NCI-H1694 (cell line): ENCODE results near the gene ASCL5.

Source experiments
- DNase-seq: peaks from one replicate; lab custom pipeline; 2025; lab: John Stamatoyannopoulos, UW

Gene ASCL5

DNA sequence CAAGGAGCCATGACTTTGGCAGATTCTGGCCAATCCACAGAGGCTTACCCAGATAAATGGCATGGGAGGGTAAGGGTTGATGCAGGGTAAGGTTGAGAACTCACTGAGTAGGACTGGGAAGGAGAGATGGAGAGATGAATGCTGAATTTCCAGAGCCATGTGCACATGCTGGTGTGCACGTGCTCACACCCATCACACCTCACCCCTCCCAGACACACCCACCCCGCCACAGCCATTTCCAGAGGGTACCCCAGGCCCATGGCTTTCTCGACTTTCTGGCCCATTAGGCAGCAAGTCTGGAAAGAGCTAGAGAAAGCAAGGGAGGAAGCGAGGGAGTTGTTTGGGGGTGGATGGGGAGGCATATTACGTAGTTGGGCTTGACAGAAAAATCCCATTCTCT lies 16.4 kb downstream of the ASCL5 start:
- no peak for DNase-seq

DNA sequence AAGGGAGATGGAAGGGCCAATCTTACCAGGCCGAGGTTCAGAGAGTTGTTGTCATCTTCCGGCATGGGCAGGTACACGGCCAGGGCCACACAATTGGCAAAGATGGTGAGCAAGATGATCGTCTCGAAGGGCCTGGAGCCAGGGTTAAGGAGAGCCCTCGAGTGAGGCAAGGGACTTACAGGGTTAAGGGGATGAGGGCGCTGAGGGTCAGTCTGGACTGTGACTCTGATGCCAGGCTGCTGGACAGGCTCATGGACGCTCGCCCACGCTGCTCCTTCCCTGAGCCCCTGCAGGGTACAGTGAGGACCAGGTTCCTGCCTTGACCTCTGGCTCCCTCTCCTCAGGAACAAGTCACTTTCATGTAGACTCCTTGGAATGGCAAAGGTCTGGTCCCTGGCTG lies 16.8 kb downstream of the ASCL5 start:
- DNase-seq, result no peak

DNA sequence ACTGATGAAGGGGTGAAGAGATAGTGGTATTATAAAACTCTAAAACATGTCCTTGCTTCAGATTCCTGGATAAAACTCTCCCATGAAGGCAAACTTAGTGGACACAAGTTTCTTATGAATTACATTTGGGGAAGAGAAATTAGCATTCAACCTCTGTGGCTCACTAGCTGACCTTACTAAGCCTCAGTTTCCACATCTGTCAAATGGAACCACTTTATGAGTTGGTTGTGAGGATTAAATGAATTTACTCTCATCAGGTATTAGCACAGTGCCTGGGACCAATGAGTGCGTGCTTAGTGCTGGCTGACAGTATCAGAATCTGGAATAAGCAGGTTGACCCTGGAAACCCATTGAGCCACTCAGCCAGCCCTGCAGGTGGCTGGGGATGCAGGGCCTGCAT lies 17.3 kb downstream of the ASCL5 start:
- DNase-seq, result no peak

DNA sequence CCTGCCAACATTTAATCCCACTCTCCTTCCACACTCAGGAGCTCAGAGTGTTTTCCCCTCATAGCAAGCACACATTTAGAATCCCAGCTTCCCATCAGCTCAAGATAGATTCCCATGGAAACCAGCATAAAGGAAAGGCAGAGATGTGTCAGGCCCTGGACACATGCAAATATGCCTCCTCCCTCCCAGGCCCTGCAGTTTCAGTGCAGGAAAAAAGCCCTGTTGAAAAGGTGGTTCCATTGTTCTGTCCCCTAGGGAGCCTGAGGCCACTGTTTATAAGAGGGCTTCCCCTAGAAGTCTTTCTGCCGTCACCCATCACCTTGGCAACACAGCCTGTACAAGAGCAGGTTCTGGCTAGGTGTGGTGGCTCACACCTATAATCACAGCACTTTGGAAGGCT lies 18.4 kb downstream of the ASCL5 start:
- no peak for DNase-seq

DNA sequence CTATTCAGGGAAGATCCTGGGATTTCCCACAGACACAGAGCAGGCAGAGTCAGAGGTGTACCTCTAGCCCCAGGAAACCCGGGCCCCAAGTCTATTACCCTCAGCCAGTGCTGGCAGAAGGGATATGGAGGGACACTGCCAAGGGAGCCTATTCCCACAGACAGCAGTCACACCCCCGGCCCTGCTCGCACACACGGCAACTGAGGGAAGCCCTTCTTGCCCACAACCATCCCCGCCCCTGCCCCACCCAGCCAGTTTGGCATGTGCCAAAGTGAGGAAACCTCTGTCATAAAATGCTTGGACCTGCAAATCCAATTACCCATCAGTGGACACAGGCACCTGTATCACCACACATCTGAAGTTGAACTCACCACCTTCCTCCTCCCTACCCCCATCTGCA lies 21.3 kb downstream of the ASCL5 start:
- no peak for DNase-seq

DNA sequence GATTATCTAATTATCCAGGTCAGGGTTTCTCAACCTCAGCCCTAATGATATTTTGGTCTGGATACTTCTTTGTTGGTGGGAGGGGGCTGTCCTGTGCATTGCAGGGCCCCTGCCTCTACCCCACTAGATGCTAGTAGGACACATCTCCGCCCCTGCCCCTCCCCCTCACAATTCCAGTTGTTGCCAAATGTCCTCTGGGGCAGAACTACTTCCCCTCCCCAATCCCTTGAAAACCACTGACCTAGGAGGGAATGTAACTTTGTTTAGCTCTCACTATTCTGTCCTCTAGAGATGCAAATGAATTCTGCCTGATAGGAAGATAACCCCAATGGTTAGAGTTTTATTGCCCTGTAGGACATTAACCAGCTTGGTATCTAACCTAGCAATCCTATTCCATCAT lies 22.8 kb downstream of the ASCL5 start:
- DNase-seq, result no peak

DNA sequence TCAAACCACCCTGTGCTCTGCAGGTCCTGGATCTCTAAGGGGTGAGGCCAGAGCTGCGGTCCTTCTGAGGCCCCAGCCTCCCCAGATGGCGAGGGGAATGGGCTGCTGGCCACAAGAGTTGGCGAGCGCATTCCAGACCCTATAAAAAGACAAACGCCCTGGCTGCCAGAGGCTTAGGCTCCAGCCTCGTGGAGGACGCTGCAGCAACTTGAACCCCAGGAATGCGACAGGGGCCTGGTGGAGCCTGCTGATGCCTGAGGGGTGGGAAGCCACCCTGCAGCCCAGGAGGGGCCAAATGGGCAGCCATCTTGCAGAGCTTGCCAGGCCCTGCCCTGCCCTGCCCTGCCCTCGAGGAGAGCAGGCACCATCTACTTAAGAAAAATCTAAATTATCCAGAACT lies 23.3 kb downstream of the ASCL5 start:
- DNase-seq, result no peak

DNA sequence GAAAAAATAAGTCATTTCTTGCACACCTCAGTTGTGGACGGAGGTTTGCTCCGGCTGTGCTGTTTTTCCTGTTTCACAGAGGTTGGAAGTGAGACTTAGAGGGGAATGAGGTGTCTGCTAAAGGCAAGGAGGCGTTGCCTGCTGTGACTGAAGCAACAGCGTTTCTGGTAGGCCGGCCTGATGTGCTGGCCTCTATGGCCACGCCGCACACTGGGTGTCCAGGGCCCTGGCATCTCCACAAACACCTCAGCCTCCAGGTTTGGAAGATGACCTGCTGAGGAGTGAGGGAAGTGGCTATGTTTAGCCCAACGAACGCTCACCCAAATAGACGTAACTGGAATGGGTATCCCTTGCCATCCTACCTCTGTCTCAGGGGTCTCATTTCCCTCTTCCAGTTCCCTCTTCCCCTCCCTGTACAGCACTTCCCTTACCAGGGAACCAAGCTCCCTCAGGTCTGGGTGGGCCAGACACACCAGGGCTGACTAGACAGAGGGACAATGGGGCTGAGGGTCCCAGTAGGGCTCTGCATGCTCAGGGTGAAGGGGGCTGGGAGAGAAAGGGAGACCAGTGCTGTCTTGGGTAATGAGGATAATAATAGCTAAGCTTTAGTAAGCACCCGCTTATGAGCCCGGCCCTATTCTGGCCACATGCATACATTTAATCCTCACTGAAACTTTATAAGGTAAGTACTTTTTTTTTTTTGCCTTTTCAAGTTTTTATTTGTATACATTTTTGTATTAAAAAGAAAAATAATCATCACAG lies 26.6 kb downstream of the ASCL5 start:
- DNase-seq, result no peak

DNA sequence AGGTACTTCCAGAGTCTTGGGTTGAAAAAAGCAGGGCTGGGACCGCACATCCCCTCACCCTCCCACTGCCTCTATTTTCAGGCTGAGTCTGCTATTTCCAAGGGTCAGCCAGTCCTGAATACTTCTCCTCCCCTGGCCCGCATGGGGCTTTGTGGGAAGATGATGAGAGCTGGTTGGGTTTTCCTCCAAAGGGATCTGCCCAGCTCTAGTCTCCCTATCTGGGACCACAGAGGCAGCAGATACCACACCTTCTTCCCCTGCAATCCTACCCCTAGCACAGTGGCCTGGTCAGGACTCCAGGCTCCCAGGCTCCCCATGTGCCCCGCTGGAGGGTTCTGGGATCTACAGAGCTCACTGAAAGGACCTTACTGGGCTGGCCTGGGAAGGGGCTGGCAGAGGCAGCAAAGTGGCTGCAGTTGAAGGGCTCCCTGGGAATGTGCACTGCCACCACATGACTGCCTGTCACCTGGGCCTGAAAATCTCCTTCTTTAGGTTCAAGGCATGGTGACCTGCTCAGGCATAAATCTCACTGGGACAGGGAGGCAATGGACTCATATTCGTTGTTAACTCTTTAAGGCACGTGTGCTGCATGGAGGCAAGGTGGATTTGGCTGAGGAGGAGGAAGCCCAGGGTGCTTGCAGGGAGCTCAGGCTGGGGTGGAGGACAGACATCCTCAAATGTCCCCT lies 27.8 kb downstream of the ASCL5 start:
- no peak for DNase-seq

DNA sequence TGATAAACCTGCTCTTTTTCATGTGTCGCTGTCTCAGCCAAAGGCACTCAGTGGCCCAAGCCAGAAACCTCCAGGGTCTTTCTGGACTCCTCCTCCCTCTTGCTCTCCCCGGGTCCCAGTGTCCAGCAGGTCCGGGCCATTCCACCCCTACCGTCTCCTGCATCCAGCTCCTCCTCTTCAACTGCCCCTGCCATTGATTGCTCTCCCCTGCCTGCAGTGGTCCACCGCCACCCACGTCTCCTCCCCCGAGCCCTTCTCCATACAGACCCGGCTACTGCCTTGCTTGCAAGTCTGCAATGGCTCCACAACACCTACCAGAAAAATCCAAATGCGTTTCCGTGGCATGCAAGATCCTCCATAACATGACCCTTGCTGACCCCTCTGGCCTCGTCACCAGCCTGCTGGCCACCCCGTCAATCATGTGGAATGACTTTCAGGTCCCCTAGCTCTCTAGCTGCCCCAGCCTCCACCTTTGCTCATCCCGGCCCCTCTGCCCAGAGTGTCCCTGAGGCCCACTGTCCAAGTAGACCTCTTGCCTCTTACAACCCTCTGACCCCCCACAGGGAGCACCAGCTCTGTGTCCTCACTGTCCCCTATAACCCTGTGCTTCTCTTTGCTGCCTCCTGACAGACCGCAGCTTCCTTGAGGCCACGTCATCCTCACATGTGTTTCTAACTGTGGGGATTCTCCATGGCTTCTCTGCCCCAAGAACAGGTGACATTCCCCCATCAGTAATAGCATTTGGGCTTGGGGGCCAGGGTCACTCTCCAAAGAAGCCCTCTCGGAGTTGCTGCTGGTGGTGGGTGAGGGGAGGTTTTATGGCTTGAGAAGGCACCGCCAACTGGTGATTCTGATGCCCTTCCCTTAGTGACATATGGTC lies 29.8 kb downstream of the ASCL5 start:
- DNase-seq, result no peak

DNA sequence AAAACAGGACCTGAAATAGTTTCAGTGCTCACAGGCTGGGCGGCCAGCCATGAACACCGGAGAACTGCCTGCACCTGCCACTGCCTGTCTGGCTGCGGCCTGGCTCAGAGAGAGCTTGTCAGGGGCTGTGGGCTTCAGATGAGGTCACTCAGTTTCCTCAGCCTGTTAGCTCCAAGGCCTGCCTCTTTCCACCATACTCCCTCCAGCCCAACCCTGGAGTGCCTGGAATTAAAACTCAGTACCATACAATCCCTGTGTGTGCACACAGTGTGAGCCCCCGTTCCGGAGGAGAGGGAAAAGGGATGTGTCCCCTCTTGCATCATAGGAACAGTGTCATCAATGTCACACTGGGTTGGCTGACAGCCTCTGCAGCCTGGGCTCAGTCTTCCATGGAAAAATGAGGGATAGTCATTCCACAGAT lies 30.9 kb downstream of the ASCL5 start:
- DNase-seq, result peak; percentile 75

DNA sequence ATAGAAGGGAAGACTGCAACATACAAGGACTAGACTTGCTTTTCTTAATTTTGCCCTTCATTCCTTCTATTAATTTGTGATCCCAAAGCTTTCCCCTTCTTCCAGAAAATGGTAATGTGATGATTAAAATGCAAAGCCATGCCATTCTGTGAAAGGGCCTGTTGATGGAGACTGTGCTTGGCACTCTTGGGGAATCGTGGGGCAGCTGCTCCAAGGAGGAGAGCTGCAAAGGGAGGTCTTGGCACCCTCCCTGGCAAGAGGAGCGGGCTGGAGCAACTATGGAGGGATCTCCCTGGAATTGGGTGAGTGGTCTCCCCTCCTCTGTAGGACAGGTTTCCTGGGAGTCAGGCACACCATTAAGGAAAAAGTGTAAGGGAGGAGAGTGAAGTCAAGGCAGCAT lies 31.4 kb downstream of the ASCL5 start:
- no peak for DNase-seq

DNA sequence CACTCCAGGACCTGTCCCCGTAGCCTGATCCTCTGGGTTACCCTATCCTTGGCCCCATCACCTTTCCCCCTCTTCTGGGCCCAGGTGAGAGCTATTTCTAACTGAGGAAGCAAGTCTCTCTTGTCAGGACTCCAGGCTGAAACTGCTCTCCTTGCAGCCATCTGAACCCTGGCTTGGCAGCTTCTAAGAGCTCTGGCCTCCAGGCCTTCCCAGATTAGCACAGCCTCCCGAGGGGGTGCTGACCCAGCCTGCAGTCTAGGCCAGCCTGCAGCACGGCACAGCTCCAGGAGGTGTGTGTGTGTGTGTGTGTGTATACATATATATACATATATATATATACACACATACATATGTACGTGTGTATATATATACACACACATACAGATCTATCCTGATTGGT lies 32.2 kb downstream of the ASCL5 start:
- no peak for DNase-seq

DNA sequence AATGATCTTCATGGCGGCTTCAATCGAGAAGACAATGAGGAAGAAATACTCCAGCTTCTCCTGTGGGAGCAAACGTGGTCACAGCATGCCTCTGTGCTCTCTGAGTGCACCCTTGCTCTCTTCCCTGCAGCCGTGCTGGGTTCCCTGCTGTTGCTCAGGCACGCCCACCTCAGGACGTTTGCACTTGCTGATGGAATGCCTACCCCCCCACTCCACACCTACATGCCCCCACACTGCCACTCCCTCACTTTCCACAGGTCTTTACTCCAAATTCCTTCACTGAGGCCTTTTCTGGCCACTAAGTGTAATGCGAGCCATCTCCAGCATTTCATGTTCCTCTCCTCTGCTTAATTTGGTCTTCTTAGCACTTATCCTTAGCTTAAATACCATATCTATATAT lies 33.0 kb downstream of the ASCL5 start:
- DNase-seq, result no peak

DNA sequence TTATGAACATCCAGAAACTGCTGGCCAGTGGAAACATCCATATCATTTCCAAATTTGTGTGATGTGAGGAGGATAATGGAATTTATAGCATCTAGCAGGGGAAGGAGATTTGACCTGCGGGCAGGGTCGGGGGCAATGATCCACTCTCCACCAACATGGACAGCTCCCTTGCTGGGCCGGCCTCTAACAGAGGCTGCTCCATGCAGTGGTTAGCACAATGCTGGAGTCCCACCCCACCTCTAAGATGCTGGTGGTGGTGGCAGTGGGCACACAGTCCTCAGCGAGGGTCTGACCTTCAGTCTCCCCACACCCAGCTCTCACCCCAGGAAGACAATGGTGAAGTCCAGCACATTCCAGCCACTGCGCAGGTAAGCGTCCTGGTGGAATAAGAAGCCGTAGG lies 33.4 kb downstream of the ASCL5 start:
- no peak for DNase-seq

DNA sequence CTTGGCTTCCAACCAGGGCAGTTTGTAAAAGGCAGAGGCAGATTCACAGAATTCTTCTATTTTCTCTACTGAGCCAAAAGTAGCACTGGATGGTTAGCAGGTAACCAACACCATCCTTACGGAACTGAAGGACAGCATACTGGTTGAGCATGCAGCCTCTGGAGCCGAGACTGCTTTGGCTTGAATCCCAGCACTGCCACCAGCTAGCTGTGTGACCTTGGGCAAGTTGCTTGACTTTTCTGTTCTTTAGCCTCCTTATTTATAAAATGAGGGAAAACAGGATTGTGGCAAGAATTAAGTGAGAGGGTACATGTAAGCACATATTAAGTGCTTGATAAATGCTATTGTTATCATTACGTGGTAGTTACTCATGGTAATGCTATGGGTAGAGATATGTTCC lies 34.2 kb downstream of the ASCL5 start:
- DNase-seq, result no peak

DNA sequence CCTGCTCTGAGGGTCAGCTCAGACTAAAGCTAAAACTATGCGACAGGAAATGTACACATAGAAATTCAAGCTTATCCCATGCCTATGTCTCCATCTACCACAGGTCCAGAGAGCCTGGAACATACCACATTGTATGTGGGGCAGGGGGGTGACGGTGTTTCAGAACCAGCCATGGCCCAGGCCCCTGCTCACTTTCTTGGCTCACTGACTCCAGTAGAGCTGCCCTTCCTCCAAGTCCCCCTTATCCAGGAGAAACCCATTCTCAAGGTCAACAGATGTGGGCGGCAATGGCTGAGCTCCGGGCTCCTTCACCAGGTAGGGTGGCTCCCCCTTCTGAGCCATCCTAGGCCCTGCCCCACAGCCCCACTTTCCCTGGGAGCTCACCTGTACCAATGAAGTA lies 35.7 kb downstream of the ASCL5 start:
- no peak for DNase-seq

DNA sequence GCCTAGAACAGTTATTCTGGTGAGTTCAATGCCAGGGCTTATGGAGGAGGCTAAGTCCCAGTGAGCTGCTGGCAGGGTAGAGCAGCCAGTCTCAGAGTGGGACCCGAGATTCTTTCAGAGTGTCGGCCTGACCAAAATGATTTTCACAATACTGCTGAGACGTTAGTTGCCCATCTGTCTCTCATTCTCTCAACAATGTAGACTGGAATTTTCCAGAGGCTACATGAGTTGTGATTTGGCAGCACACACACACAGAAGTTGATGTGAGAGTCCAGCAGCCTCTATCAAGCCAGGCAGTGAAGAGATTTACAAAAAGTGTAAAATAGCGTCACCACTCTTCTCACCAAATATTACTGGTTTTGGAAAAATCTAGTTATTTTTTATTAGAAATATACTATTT lies 36.4 kb downstream of the ASCL5 start:
- no peak for DNase-seq

DNA sequence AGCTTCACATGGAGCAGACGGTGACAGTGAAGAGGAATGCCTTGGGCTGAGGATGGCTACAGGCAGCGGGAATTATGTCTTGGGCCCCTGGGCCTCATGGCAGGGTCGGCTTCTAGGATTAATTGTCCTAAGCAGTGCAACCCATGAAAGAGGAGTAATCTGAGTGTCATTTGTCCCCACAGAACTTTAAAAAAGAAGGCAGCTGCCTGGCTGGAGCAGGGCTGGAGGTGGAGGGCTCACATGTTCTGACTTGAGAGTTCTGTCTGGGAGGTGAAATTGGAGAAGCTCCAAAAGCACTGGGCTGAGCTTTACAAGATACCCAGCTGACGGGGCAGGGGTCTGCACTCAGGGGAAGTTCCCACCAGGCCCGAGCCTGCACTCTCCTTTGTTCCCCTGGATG lies 37.4 kb downstream of the ASCL5 start:
- no peak for DNase-seq

DNA sequence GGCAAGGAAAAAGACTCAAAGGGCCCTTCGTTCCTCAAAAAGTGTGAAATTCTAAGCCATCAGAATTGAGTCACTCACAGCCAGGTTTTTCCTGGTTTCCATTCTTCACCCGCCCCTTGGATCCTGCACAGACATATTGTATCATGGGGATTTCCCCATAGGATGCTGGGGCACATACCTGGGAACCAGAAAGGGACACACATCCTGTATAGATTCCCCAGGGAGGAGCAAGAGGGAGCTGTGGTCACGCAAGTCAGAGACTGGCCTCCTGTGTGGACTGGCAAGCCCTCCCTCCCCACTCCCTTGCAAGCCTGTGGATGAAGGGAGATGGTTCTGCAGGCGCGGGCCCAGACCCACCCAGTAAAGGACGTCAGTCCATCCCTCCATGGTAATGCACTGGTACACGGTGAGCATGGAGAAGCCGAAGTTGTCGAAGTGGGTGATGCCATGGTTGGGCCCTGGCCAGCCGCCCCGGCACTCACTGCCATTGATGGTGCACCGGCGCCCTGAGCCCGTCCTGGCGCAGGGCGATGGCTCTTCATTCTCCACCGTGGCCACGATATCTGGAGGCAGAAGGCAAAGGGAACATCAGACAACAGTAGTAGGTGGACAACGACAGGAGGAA lies 38.0 kb downstream of the ASCL5 start:
- no peak for DNase-seq

DNA sequence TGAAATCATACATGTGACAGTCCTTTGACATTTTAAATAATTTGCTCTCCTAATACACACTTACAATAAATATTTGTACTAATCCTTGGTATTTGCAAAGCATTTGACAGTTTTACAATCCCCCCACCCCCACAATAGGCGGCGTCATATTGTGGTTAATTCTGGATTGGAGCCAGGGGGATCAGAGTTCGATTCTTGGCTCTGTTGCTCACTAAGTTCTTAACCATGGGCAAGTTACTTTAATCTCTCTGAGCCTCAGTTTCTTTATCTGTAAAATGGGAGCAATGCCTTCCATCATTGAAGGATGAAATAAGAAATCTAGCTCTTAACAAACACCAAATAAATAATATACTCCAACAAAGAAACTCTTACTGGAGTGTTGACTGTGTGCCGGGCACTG lies 38.6 kb downstream of the ASCL5 start:
- DNase-seq, result no peak

DNA sequence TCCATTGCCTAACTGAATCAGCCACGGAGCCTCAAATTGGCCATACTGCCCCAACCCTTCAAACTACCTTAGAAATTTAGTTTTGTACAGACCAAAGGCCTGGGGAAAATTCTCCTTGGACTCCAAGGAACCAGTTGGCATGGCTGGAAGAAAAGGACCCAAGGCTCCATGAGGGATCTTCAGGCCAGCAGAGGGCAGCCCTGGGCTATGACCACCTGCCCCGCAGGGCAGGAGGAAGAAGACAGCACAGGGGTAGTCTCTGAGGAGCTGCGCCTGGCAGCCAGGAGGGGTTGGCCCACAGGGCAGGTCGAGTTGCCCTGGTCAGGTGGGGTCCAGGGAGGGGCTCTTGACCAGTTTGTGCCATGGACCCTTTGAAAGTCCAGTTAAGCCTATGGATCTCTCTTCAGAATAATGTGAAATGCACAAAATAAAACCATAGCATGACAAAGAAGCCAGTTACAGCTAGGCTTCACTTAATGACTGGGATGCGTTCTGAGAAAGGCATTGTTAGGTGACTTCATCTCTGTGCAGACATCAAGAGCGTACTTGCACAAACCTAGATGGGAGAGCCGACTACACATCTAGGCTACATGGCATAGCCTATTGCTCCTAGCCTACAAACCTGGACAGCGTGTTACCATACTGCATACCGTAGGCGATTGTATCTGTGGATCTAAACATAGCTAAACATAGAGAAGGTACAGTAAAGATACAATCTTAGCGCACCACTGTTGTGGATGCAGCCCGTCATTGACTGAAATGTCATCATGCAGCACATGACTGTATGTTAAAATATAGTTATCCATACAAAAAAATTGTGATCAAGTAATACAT lies 40.9 kb downstream of the ASCL5 start:
- DNase-seq, result peak; percentile 39
